Peyer's patch (tissue), 4 donors: ENCODE results near the gene PPP4R3A. TPM values are rescaled to one million over a fixed set of nuclear protein-coding genes. Genes with fewer than 3 reads are reported as not detected.
"Not testable (repeated sequence)": the region's sequence is repeated elsewhere in the genome, so short reads cannot be mapped to it uniquely, and the experiment has no call there.

Experiments used
- DNase-seq, 3 donors: peaks; one replicate each; pipeline ENCODE4 v3.0.0-alpha.2; 2017 to 2019
- H3K27ac ChIP-seq, 4 donors: fragments of 200-600 bp; sonication (generic); one replicate each; pipeline ENCODE4 v1.5.1; 2016 to 2019
- H3K27me3 ChIP-seq, 2 donors: fragments of 200-600 bp; sonication (generic); one replicate each; pipeline ENCODE4 v1.5.1; 2019
- H3K36me3 ChIP-seq, 3 donors: fragments of 200-600 bp; sonication (generic); one replicate each; pipeline ENCODE4 v1.5.1; 2016 to 2019
- H3K4me1 ChIP-seq, 4 donors: fragments of 200-600 bp; sonication (generic); one replicate each; pipeline ENCODE4 v1.5.1; 2016 to 2019
- H3K4me3 ChIP-seq, 4 donors: fragments of 200-600 bp; sonication (generic); 1 replicate in 3 of 4; 2 replicates in 1 of 4; pipeline ENCODE4 v1.5.1; 2016 to 2019; ENCODE audit warnings: mild to moderate bottlenecking in 1 of 4
- H3K9me3 ChIP-seq, 4 donors: fragments of 200-600 bp; sonication (generic); one replicate each; pipeline ENCODE4 v1.5.1; 2016 to 2019; ENCODE audit warnings: mild to moderate bottlenecking in 1 of 4
- CTCF ChIP-seq, 6 experiments: fragments of 450-650 bp in 4 of 6; fragments of 200-600 bp in 2 of 6; sonication (generic) in 1 of 6; IDR thresholded peaks; one replicate each; pipeline ENCODE4 v1.5.1; 2017 to 2019; ENCODE audit warnings: antibody characterized with exemption in 6 of 6, mild to moderate bottlenecking in 3 of 6, moderate library complexity in 1 of 6
- POLR2A ChIP-seq, 2 donors: fragments of 450-650 bp; IDR thresholded peaks; one replicate each; pipeline ENCODE4 v1.5.1; 2017; ENCODE audit warnings: antibody characterized with exemption in 2 of 2, mild to moderate bottlenecking in 2 of 2, moderate library complexity in 2 of 2
- small RNA-seq, 2 donors: library from RNA; depleted of rRNA; stranded (forward); fragments of <200 nt; gene quantifications; one replicate each; pipeline ENCODE3, GENCODE V24; 2016
- total RNA-seq, 4 donors: library from RNA; depleted of rRNA; stranded (reverse); fragments of >200 nt; gene quantifications; one replicate each; pipeline ENCODE4 v1.1.0, GENCODE V29; 2016

Gene PPP4R3A
- total RNA-seq, 4 donors from 2014 or later: 103 to 194 (median 116) TPM

DNA sequence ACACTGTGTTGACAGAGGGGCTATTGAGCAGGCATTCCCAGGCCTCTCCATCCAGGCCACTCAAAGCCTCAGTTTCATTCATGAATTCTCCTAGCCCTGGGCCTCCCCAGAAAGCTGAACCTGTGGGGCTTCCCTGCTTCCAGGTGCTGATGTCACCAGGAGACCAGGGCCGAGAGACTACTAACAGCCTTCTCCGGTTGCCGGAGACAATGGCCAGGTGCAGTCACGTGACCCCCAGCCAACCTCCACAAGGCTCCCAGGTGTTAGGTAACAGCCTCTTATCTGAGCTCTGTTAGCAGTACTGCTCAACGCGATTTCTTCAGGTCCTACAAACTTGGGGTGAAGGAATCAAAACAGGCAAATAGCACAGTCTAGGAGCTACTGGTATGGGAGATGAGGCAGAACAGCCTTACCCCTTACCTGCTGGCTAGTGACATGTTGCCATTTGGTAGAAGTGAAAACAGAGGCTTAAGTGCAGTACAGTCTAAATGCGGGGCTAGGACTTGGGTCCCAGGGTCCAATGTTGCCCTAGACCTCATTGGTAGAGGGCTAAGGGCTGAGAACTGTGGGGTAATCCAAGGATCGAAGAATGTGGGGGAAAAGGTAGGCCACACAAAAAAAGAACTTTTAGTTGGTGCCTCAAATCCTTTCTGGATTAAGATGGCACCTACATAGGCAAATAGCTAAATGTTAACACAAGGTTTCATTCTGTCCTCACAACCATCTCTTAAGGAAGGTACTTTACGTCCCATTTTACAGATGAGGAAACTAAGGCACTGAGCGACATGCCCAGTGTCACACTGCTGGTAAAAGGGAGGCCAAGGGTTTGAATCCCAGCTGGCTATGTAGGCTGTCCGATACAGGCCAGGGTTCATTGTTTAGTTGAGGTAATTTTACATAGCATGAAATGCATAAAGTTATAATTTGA lies 96.3 kb downstream of the PPP4R3A start:
- Histone ChIP-seq H3K27me3 (no peaks in the 10 kb centered on the region), H3K4me3 (peak overlapping the region in 3 of 4 donors; percentile 10 to 98 (median 93)), H3K36me3 (no peaks in the 10 kb centered on the region), H3K4me1 (peaks cover 0 to 39% (median 25%) of the 10 kb centered on the region in 4 donors), H3K9me3 (no peaks in the 10 kb centered on the region), H3K27ac (peak overlapping the region; percentile 80 to 98 (median 88))
- no peak for TF ChIP-seq CTCF (IDR thresholded peaks at IDR 0.05)
- no peak for TF ChIP-seq POLR2A (IDR thresholded peaks at IDR 0.05)
- DNase-seq: peak; percentile 72 to 89 (median 75)

DNA sequence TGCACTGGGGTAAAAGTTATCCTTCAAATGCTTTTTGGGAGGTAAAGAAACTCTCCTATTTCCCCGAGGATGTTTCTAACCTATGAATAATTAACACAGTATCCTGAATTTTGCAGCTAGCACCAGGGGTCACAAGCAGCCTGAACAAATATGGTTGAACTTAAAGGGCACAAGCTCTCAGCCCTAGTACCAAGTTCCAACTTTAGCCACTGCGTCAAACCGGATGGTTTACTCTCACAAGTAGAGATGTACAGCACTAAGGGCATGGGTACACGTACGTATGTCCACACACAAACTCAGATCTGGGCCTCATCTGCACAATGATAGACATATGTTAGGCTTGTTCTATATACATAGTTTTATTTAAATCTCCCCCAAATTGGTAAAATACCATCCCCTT lies 97.2 kb downstream of the PPP4R3A start:
- H3K27ac ChIP-seq: peak overlapping the region in 3 of 4 donors; percentile 88 to 98 (median 88)
- no peak overlapping the region for H3K4me3 ChIP-seq
- no peaks in the 10 kb centered on the region for H3K9me3 ChIP-seq
- DNase-seq: peak in 2 of 3 donors; percentile 25 to 45
- H3K36me3 ChIP-seq: no peaks in the 10 kb centered on the region
- TF ChIP-seq CTCF (IDR thresholded peaks at IDR 0.05) (no peak), POLR2A (IDR thresholded peaks at IDR 0.05) (no peak)
- H3K4me1 ChIP-seq: peaks cover 0 to 30% (median 20%) of the 10 kb centered on the region in 4 donors
- H3K27me3 ChIP-seq: no peaks in the 10 kb centered on the region

DNA sequence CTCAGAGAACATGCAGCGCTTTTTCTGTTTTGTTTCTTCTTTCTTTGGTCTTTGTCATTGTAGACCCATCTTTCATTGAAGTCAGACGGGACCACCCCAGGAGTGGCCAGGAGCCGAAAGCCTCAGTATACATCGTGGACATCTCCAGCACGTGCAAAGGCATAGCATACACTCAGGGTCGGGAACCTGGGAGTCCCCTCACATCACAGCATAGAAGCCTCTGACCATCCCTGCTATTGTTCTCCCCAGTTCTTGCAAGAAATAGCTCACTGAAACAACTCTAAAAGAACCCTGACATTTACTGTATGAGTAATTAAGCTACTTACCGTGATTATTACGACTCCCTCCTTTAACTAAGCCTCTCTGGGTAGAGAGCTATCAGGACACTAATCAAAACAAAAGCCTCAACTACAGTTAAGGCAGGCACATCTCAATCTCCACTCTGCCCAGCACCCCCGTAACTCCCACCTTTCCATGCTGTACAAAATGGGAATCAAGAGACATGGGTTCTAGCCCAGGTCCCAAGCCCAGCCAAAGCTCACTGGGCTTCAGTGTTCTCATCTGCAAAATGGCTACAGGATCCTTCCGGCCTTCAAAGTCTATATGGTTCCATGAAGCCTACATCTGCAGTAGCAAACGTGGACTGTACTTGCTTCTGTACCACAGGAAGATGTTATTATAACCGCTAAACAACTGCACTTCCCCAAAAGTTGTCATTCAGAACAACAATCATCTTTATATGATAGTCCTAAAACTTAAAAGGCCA lies 99.2 kb downstream of the PPP4R3A start:
- peak in 1 of 2 donors; percentile 8 for TF ChIP-seq POLR2A (IDR thresholded peaks at IDR 0.05)
- no peak for TF ChIP-seq CTCF (IDR thresholded peaks at IDR 0.05)
- Histone ChIP-seq H3K27ac (peak overlapping the region; percentile 23 to 98 (median 62)), H3K36me3 (peaks cover 0 to 10% (median 0%) of the 10 kb centered on the region in 3 donors), H3K4me3 (peak overlapping the region in 3 of 4 donors; percentile 2 to 10 (median 9)), H3K27me3 (no peaks in the 10 kb centered on the region), H3K4me1 (peaks cover 0 to 36% (median 25%) of the 10 kb centered on the region in 4 donors), H3K9me3 (no peaks in the 10 kb centered on the region)
- peak in 1 of 3 donors; percentile 61 for DNase-seq

GRCh38 chr14:91409928-91410718 lies 100.0 kb downstream of the PPP4R3A start:
- Histone ChIP-seq H3K4me3 (no peak overlapping the region), H3K36me3 (peaks cover 0 to 10% (median 0%) of the 10 kb centered on the region in 3 donors), H3K4me1 (peaks cover 0 to 29% (median 27%) of the 10 kb centered on the region in 4 donors), H3K9me3 (no peaks in the 10 kb centered on the region), H3K27me3 (no peaks in the 10 kb centered on the region), H3K27ac (peak overlapping the region; percentile 9 to 98 (median 24))
- TF ChIP-seq CTCF (IDR thresholded peaks at IDR 0.05): no peak
- no peak for TF ChIP-seq POLR2A (IDR thresholded peaks at IDR 0.05)
- DNase-seq: peak in 1 of 3 donors; percentile 44

DNA sequence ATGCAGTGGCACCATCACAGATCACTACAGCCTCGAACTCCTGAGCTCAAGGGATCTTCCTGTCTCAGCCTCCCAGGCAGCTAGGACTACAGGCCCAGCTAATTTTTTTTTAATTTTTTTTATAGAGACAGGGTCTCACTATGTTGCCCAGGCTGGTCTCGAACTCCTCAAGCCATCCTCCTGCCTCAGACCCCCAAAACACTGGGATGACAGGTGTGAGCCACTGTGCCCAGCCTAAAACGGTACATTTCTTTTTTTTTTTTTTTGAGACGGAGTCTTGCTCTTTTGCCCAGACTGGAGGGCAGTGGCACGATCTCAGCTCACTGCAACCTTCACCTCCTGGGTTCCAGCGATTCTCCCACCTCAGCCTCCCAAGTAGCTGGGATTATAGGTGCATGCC lies 100.9 kb downstream of the PPP4R3A start:
- H3K27me3 ChIP-seq, DNase-seq, H3K4me3 ChIP-seq, H3K36me3 ChIP-seq, H3K9me3 ChIP-seq: not testable (repeated sequence)
- H3K4me1 ChIP-seq: peaks cover 0 to 23% (median 22%) of the 10 kb centered on the region in 4 donors
- peak overlapping the region in 3 of 4 donors; percentile 9 to 98 (median 23) for H3K27ac ChIP-seq

Small RNA genes lying within 50 kb of the gene (small RNA-seq; reads per million reads assigned to genes)
- gene AL133373.1: 0 reads per million in 2 donors

Other genes starting within 250 kb of the PPP4R3A start
- 100 to 1,000 TPM in 1 of 4 donors, 10 to 100 TPM in 3; 18.9 to 189 (median 77.2) TPM for gene CCDC88C, start 92.5 kb downstream of the PPP4R3A start, total RNA-seq
- 10 to 100 TPM in 1 of 4 donors, 1 to 10 TPM in 2, under 1 TPM in 1; 0.83 to 11.6 (median 7.6) TPM for gene CATSPERB, start 221.8 kb upstream of the PPP4R3A start, total RNA-seq